Spleen (tissue), 11 donors: ENCODE measurements around the gene ZNF354C. TPM values are rescaled to one million over a fixed set of nuclear protein-coding genes. Genes with fewer than 3 reads are reported as not detected.
A peak's percentile ranks its signal among the peaks of the same experiment; 100 is the strongest.

Experiments
- DNase-seq: peaks from one replicate; pipeline ENCODE4 v3.0.0-alpha.2; 2020
- H3K27ac ChIP-seq, 8 donors: fragments of 200-600 bp; sonication (generic) in 7 of 8; 1 replicate in 4 of 8; 2 replicates in 4 of 8; pipeline versions ENCODE4 v1.5.0 to v1.8.0; 2016 to 2021; ENCODE audit warnings: inconsistent platforms in 4 of 8, mild to moderate bottlenecking in 4 of 8, moderate library complexity in 1 of 8
- H3K27me3 ChIP-seq, 7 donors: fragments of 200-600 bp; sonication (generic) in 6 of 7; replicated peaks in 1 of 7; 1 replicate in 4 of 7; 2 replicates in 3 of 7; pipeline versions ENCODE4 v1.5.0 to v1.8.0; 2016 to 2021; ENCODE audit warnings: inconsistent platforms in 3 of 7, mild to moderate bottlenecking in 1 of 7
- H3K36me3 ChIP-seq, 6 donors: fragments of 200-600 bp; sonication (generic) in 5 of 6; 1 replicate in 4 of 6; 2 replicates in 2 of 6; pipeline versions ENCODE4 v1.5.0 to v1.8.0; 2016 to 2021; ENCODE audit warnings: inconsistent platforms in 2 of 6
- H3K4me1 ChIP-seq, 6 donors: fragments of 200-600 bp; sonication (generic) in 5 of 6; 1 replicate in 3 of 6; 2 replicates in 3 of 6; pipeline versions ENCODE4 v1.5.0 to v1.8.0; 2016 to 2021; ENCODE audit warnings: inconsistent platforms in 3 of 6
- H3K4me3 ChIP-seq, 8 donors: fragments of 200-600 bp; sonication (generic) in 7 of 8; 1 replicate in 4 of 8; 2 replicates in 4 of 8; pipeline versions ENCODE4 v1.5.0 to v1.8.0; 2016 to 2021; ENCODE audit warnings: inconsistent platforms in 4 of 8, mild to moderate bottlenecking in 4 of 8, moderate library complexity in 2 of 8
- H3K9me3 ChIP-seq, 8 donors: fragments of 200-600 bp; sonication (generic) in 7 of 8; 1 replicate in 4 of 8; 2 replicates in 4 of 8; pipeline versions ENCODE4 v1.5.0 to v1.8.0; 2016 to 2021; ENCODE audit warnings: inconsistent platforms in 4 of 8
- POLR2A ChIP-seq, 3 donors: fragments of 450-650 bp; IDR thresholded peaks; one replicate each; pipeline ENCODE4 v1.5.1; 2017; ENCODE audit warnings: antibody characterized with exemption in 3 of 3, mild to moderate bottlenecking in 1 of 3
- POLR2AphosphoS5 ChIP-seq, 3 donors: sonication (generic); formaldehyde crosslinking; IDR thresholded peaks; one replicate each; pipeline ENCODE4 v1.5.1; 2017; ENCODE audit warnings: antibody characterized with exemption in 3 of 3
- WGBS, 5 donors: extraction: QIAGEN DNeasy Blood & Tissue Kit in 3 of 5; methylation state at CpG; one replicate each; pipeline versions ENCODE4 v1.1.5 to v1.1.7; 2013 to 2018; 5-methylcytosine and 5-hydroxymethylcytosine counted together
- intact Hi-C: fragments of 100-400 bp; cut with DNase I; formaldehyde crosslinking; loops from one replicate; pipeline ENCODE4 v1.15.0; 2023; ENCODE audit warnings: low total_unique reads
- polyA plus RNA-seq, 3 donors: library from polyadenylated mRNA; stranded (reverse); fragments of 200-250 nt; gene quantifications; one replicate each; pipeline ENCODE4 v1.2.1, GENCODE V29; 2013
- total RNA-seq, 7 donors: library from RNA; depleted of rRNA in 3 of 7; stranded (reverse); fragments of >200 nt in 3 of 7; fragmentation: NEBNext Ultra II Directional in 4 of 7; extraction: Animal tissue kit (Norgen Biotek cat#: 25700) in 4 of 7; gene quantifications; one replicate each; pipeline versions ENCODE4 v1.1.0 to v1.2.1, GENCODE V29; 2016 to 2021
- TF ChIP-seq, protein P1 (sequence below), 11 experiments: fragments of 200-600 bp in 7 of 11; fragments of 450-650 bp in 4 of 11; sonication (generic) in 4 of 11; IDR thresholded peaks in 8 of 11; conservative IDR thresholded peaks in 3 of 11; 1 replicate in 7 of 11; 2 replicates in 4 of 11; pipeline versions ENCODE4 v1.4.0 to v1.8.0; 2016 to 2021; ENCODE audit warnings: antibody characterized with exemption in 11 of 11, inconsistent platforms in 4 of 11, mild to moderate bottlenecking in 1 of 11
- donor health status: healthy with polysubstance abuse.
- donor health status: DM: no; HTN: no; CAD: no; lungs with moderate emphysema.
- donor health status: DM: no; HTN: no; CAD: no.
- donor health status: Bipolar disorder and iron deficiency.
- donor health status: healthy.
- donor health status: DM: no; HTN: no; CAD: no.
- donor health status: DM: yes; HTN: yes; CAD: no.

Gene ZNF354C
- total and polyA plus RNA-seq, 10 donors = 1.3 to 8.5 (median 6.6) TPM

DNA sequence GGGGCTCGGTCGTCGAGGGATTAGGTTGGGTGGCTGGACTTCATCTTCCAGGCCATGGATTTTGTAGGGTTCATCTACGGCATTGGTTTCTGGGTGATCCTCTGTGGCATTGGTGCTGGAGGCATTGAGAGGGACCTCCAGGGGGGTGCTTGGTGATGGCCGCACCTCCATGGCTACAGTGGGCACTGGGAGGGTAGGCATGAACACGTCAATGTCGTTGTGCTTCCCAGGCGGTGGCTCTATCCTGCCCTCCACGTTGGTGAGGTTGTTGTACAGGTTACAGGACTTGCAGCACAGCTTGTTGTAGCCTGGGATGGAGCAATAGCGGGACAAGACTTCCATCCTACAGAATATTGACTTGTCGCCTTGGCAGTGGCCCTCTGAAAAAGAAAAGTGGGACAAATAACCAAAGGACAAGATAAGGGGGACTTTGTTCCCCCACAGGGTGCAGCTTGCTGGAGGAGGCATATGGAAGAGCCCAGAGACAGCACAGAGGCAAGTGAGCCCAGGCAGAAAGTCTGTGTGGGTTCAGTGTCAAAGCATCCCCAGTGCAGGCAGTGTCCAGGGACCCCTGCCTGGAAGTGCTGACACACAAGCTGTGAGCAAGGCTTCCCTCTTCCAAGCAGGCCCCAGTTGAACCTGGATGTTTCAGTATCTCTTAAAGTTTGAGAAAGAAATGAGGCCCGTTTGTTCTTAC lies 53.9 kb downstream of the ZNF354C start:
- H3K36me3 ChIP-seq = peaks cover 0 to 50% (median 3%) of the 10 kb centered on the region in 6 donors
- peak; percentile 28 for DNase-seq
- H3K27me3 ChIP-seq = no peaks in the 10 kb centered on the region
- 85 to 91% (median 89%) methylated on average over 12 of the region's 12 CpGs for WGBS, 5 donors
- intact Hi-C loops = no loop called here
- H3K4me1 ChIP-seq = no peaks in the 10 kb centered on the region
- no peak overlapping the region for H3K27ac ChIP-seq
- no peak for TF ChIP-seq POLR2A (IDR thresholded peaks at IDR 0.05)
- TF ChIP-seq, protein P1, sequence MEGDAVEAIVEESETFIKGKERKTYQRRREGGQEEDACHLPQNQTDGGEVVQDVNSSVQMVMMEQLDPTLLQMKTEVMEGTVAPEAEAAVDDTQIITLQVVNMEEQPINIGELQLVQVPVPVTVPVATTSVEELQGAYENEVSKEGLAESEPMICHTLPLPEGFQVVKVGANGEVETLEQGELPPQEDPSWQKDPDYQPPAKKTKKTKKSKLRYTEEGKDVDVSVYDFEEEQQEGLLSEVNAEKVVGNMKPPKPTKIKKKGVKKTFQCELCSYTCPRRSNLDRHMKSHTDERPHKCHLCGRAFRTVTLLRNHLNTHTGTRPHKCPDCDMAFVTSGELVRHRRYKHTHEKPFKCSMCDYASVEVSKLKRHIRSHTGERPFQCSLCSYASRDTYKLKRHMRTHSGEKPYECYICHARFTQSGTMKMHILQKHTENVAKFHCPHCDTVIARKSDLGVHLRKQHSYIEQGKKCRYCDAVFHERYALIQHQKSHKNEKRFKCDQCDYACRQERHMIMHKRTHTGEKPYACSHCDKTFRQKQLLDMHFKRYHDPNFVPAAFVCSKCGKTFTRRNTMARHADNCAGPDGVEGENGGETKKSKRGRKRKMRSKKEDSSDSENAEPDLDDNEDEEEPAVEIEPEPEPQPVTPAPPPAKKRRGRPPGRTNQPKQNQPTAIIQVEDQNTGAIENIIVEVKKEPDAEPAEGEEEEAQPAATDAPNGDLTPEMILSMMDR (IDR thresholded peaks at IDR 0.05 in 8 of 11, conservative IDR thresholded peaks at IDR 0.05 in 3 of 11) = no peak
- TF ChIP-seq POLR2AphosphoS5 (IDR thresholded peaks at IDR 0.05) = no peak
- peaks cover 0 to 96% (median 71%) of the 10 kb centered on the region in 8 donors for H3K9me3 ChIP-seq
- no peak overlapping the region for H3K4me3 ChIP-seq

DNA sequence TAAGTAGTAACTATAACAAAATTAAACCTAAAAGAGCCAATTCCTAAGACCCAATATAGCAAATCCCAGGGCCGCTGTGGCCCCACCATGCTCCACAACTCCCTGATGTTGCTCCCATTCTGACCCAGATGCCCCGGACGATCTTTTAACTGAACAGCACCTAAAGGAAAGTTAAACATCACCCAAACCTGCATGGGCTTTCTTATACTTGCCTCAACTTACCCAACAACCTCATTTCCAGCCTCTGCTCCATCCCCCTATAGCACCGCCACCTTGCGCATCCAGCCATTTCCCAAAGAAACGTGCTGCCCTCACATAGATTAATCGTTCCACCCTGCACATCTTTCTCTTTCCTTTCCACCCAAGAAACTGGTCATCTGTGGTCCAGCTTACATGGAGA lies 54.6 kb downstream of the ZNF354C start:
- intact Hi-C loops = no loop called here
- WGBS, 5 donors = 92 to 95% (median 94%) methylated on average over 7 of the region's 7 CpGs
- Histone ChIP-seq H3K9me3 (peaks cover 0 to 96% (median 64%) of the 10 kb centered on the region in 8 donors), H3K4me1 (no peaks in the 10 kb centered on the region), H3K4me3 (no peak overlapping the region), H3K27ac (no peak overlapping the region), H3K27me3 (no peaks in the 10 kb centered on the region), H3K36me3 (peaks cover 0 to 56% (median 3%) of the 10 kb centered on the region in 6 donors)
- no peak for TF ChIP-seq POLR2A (IDR thresholded peaks at IDR 0.05)
- TF ChIP-seq, protein P1 (IDR thresholded peaks at IDR 0.05 in 8 of 11, conservative IDR thresholded peaks at IDR 0.05 in 3 of 11) = no peak
- no peak for TF ChIP-seq POLR2AphosphoS5 (IDR thresholded peaks at IDR 0.05)
- peak; percentile 14 for DNase-seq

DNA sequence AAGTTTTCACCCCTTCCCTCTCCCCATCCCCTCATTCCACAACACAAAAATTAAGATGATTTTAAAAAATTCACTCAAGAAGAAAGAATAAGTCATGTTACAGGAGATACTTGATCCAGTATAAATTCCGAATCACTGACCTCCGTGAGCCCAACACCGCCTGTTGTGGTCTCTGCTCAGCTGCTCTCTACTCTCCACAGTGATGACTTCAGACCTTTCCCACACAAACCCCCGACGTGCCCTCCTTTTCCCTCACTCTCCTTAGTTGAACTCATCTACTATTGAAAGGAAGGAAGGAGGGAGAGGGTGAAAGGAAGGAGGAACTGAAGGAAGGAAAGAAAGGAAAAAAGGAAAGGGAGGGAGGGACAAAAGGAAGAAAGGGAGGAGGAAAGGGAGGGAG lies 55.1 kb downstream of the ZNF354C start:
- peaks cover 0 to 95% (median 61%) of the 10 kb centered on the region in 8 donors for H3K9me3 ChIP-seq
- peak; percentile 3 for DNase-seq
- intact Hi-C loops = no loop called here
- H3K27me3 ChIP-seq = no peaks in the 10 kb centered on the region
- TF ChIP-seq POLR2A (IDR thresholded peaks at IDR 0.05) = no peak
- TF ChIP-seq POLR2AphosphoS5 (IDR thresholded peaks at IDR 0.05) = no peak
- TF ChIP-seq, protein P1 (IDR thresholded peaks at IDR 0.05 in 8 of 11, conservative IDR thresholded peaks at IDR 0.05 in 3 of 11) = no peak
- no peaks in the 10 kb centered on the region for H3K4me1 ChIP-seq
- no peak overlapping the region for H3K27ac ChIP-seq
- 81 to 93% (median 89%) methylated on average over 5 of the region's 5 CpGs for WGBS, 5 donors
- H3K4me3 ChIP-seq = no peak overlapping the region
- H3K36me3 ChIP-seq = peaks cover 0 to 62% (median 3%) of the 10 kb centered on the region in 6 donors

DNA sequence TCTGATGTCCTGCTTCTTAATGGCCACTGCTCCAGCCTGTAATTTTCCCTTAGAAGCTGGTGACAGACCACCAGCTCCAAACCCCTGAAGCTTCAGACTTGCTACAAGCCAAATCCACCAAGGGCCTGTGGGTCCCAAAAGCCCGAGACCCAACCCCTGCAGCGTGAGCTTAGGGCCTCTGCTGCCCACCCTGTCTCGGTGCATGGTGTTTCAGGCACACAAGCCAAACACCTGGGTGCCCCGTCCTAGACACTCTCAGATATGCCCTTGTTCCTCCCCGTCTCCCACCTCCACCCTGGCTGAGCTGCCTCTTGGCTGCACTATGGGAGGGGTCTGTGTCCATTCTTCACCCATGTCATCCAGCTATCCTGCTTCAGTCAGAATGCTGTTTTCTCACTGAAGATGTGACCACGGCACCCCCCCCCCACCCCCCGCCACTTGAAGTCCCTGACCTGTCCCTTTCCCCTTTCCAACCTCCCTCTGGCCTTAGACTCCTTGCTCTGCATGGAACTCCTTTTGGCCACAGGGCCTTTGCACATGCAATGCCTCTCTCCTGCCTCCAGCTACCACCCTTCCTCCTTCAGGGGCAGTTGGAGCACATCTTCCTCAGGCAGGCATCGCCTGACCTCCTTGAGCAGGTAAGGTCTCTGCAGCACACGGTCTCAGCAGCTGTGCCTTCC lies 55.8 kb downstream of the ZNF354C start:
- H3K27ac ChIP-seq = no peak overlapping the region
- H3K9me3 ChIP-seq = peaks cover 0 to 95% (median 61%) of the 10 kb centered on the region in 8 donors
- H3K4me1 ChIP-seq = no peaks in the 10 kb centered on the region
- no peak overlapping the region for H3K4me3 ChIP-seq
- intact Hi-C loops = no loop called here
- TF ChIP-seq POLR2AphosphoS5 (IDR thresholded peaks at IDR 0.05) (no peak), POLR2A (IDR thresholded peaks at IDR 0.05) (no peak)
- TF ChIP-seq, protein P1 (IDR thresholded peaks at IDR 0.05 in 8 of 11, conservative IDR thresholded peaks at IDR 0.05 in 3 of 11) = no peak
- peaks cover 0 to 68% (median 3%) of the 10 kb centered on the region in 6 donors for H3K36me3 ChIP-seq
- 82 to 93% (median 90%) methylated on average over 9 of the region's 9 CpGs for WGBS, 5 donors
- DNase-seq = peak; percentile 40
- no peaks in the 10 kb centered on the region for H3K27me3 ChIP-seq
